ENCODE measurements around the gene SLC25A11. TPM values are rescaled to one million over a fixed set of nuclear protein-coding genes. Genes with fewer than 3 reads are reported as not detected.

Gene SLC25A11
- total RNA-seq, 1 experiment from 2014 or later = 75.1 TPM

GRCh38 chr17:4965311-4965986, 25.6 kb upstream of the SLC25A11 start:
- peaks cover 0 to 13% of the 10 kb centered on the region in 2 experiments; a peak in 2 of 4 replicates for H3K36me3 ChIP-seq (ENCODE audit: control insufficient read depth in 1 of 2, insufficient read depth in 2 of 2, low read length in 2 of 2)
- no peaks in the 10 kb centered on the region for H3K9me3 ChIP-seq (ENCODE audit: control insufficient read depth in 1 of 2, insufficient read depth in 1 of 2, low read depth in 1 of 2, low read length in 2 of 2)
- ATAC-seq = no peak
- H4K20me1 ChIP-seq (ENCODE audit: insufficient read depth) = no peaks in the 10 kb centered on the region
- peaks cover 17% of the 10 kb centered on the region; the same call in 1 of the 2 replicates for H3K79me2 ChIP-seq (ENCODE audit: insufficient read depth, low read length)
- ChIA-PET POLR2A (interaction anchor here (1.0 to 5.0 kb wide), 6 partner anchors 12 to 26 kb away, joined by 3 to 45 read pairs (median 14); partner anchors contain the start of genes ENO3, PFN1, RNF167 and SLC25A11), CTCF (no interaction called here), RAD21 (ENCODE audit: low non-redundant PET in 1 of 2, low total read pairs in 2 of 2, uncharacterized antibody in 2 of 2, unreplicated experiment in 2 of 2) (no interaction called here)
- no peaks in the 10 kb centered on the region for H3K27me3 ChIP-seq (ENCODE audit: insufficient read depth, low read length)
- intact Hi-C loops (cut with micrococcal nuclease) = no loop called here
- H3K27ac ChIP-seq (ENCODE audit: low read depth, low read length) = peak overlapping the region; percentile 96; the same call in 1 of the 2 replicates
- H3K4me3 ChIP-seq (replicated peaks in 1 of 2; ENCODE audit: low read depth in 1 of 2, low read length in 2 of 2) = no peak overlapping the region
- H3K9ac ChIP-seq (ENCODE audit: low read length) = no peak overlapping the region
- no TSS peak for BruUV-seq (replicated peaks)
- TF ChIP-seq FOSL1 (IDR thresholded peaks at IDR 0.05; ENCODE audit: low read depth) (no peak), CEBPB (IDR thresholded peaks at IDR 0.05; ENCODE audit: low read depth) (no peak), ATF3 (IDR thresholded peaks at IDR 0.05) (no peak), EZH2 (IDR thresholded peaks at IDR 0.05) (no peak), ZFX (IDR thresholded peaks at IDR 0.05) (no peak), CTCF (IDR thresholded peaks at IDR 0.05 in 2 of 3, conservative IDR thresholded peaks at IDR 0.05 in 1 of 3; ENCODE audit: borderline replicate concordance in 1 of 3, insufficient read depth in 1 of 3, low read depth in 2 of 3, low read length in 2 of 3) (no peak), ZNF274 (IDR thresholded peaks at IDR 0.05; ENCODE audit: low read depth, low read length) (no peak), SIN3A (IDR thresholded peaks at IDR 0.05; ENCODE audit: low read depth) (no peak), TCF7L2 (IDR thresholded peaks at IDR 0.05; ENCODE audit: borderline replicate concordance, extremely low read depth, insufficient read depth, insufficient read length) (no peak)
- no peak for DNase-seq (ENCODE audit: low read depth, low spot score)
- peak overlapping the region; percentile 84; the same call in 1 of the 2 replicates for H3K4me2 ChIP-seq (ENCODE audit: low read length)
- peaks cover 20 to 36% of the 10 kb centered on the region in 2 experiments for H3K4me1 ChIP-seq (ENCODE audit: control insufficient read depth in 1 of 2, insufficient read depth in 2 of 2, low read length in 2 of 2)
- no peak overlapping the region for H2AFZ ChIP-seq (ENCODE audit: low read depth, low read length, poor library complexity, severe bottlenecking)
- H3K9me2 ChIP-seq (ENCODE audit: insufficient read depth) = no peaks in the 10 kb centered on the region
